ENCODE results near the gene ANKS1B.

The ANKS1B gene

GRCh38 chr12:99154216-99154982 is 830.3 kb downstream of the ANKS1B start:
- ATAC-seq, result peak; percentile 64
- TF ChIP-seq, protein P1, sequence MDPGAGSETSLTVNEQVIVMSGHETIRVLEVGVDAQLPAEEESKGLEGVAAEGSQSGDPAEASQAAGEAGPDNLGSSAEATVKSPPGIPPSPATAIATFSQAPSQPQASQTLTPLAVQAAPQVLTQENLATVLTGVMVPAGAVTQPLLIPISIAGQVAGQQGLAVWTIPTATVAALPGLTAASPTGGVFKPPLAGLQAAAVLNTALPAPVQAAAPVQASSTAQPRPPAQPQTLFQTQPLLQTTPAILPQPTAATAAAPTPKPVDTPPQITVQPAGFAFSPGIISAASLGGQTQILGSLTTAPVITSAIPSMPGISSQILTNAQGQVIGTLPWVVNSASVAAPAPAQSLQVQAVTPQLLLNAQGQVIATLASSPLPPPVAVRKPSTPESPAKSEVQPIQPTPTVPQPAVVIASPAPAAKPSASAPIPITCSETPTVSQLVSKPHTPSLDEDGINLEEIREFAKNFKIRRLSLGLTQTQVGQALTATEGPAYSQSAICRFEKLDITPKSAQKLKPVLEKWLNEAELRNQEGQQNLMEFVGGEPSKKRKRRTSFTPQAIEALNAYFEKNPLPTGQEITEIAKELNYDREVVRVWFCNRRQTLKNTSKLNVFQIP (CRISPR knock-in tag; IDR thresholded peaks at IDR 0.05; ENCODE audit: borderline replicate concordance, low read depth), result no peak
- TF ChIP-seq TCF4 (CRISPR knock-in tag; IDR thresholded peaks at IDR 0.05; ENCODE audit: borderline replicate concordance), result no peak
- TF ChIP-seq, protein P2, sequence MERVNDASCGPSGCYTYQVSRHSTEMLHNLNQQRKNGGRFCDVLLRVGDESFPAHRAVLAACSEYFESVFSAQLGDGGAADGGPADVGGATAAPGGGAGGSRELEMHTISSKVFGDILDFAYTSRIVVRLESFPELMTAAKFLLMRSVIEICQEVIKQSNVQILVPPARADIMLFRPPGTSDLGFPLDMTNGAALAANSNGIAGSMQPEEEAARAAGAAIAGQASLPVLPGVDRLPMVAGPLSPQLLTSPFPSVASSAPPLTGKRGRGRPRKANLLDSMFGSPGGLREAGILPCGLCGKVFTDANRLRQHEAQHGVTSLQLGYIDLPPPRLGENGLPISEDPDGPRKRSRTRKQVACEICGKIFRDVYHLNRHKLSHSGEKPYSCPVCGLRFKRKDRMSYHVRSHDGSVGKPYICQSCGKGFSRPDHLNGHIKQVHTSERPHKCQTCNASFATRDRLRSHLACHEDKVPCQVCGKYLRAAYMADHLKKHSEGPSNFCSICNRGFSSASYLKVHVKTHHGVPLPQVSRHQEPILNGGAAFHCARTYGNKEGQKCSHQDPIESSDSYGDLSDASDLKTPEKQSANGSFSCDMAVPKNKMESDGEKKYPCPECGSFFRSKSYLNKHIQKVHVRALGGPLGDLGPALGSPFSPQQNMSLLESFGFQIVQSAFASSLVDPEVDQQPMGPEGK (CRISPR knock-in tag; IDR thresholded peaks at IDR 0.05; ENCODE audit: borderline replicate concordance), result no peak
- TF ChIP-seq CREB5 (CRISPR knock-in tag; IDR thresholded peaks at IDR 0.05; ENCODE audit: low read depth), result no peak

DNA sequence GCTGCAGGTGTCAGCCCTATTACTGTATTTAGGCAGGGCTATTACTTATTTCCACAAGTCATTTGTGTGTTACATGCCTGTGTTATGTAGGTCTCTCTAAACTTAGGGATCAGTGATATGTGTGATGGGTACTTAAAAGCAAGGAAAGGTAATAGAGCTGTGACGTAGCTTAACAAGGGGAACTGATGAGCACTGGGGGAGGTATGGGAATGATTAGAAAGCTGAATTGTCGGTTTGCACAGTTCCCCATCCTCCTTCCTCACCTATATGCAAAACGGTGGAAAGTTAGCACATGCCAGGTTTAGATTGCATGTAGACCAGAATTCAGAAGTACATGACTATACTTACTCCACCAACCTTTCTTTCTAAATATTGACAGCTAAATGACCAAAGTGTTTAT is 831.4 kb downstream of the ANKS1B start:
- TF ChIP-seq TCF4 (CRISPR knock-in tag; IDR thresholded peaks at IDR 0.05; ENCODE audit: borderline replicate concordance) (no peak), ESRRG (CRISPR knock-in tag; IDR thresholded peaks at IDR 0.05) (no peak), ZNF70 (CRISPR knock-in tag; IDR thresholded peaks at IDR 0.05) (no peak), ZNF8 (CRISPR knock-in tag; IDR thresholded peaks at IDR 0.05) (no peak), GLIS3 (CRISPR knock-in tag; IDR thresholded peaks at IDR 0.05) (no peak), OSR1 (CRISPR knock-in tag; IDR thresholded peaks at IDR 0.05) (no peak), ZFP3 (CRISPR knock-in tag; IDR thresholded peaks at IDR 0.05) (no peak), TOX (CRISPR knock-in tag; IDR thresholded peaks at IDR 0.05; ENCODE audit: borderline replicate concordance) (no peak), BACH2 (CRISPR knock-in tag; IDR thresholded peaks at IDR 0.05; ENCODE audit: borderline replicate concordance) (no peak), CREB5 (CRISPR knock-in tag; IDR thresholded peaks at IDR 0.05; ENCODE audit: low read depth) (no peak), SNAI2 (CRISPR knock-in tag; IDR thresholded peaks at IDR 0.05) (no peak), ISL1 (CRISPR knock-in tag; IDR thresholded peaks at IDR 0.05) (no peak), ZNF565 (CRISPR knock-in tag; conservative IDR thresholded peaks at IDR 0.05; ENCODE audit: low read depth) (no peak), ZFP30 (CRISPR knock-in tag; IDR thresholded peaks at IDR 0.05) (no peak), RARB (CRISPR knock-in tag; IDR thresholded peaks at IDR 0.05) (no peak), CSDC2 (CRISPR knock-in tag; IDR thresholded peaks at IDR 0.05) (no peak), ZC3H10 (CRISPR knock-in tag; IDR thresholded peaks at IDR 0.05) (no peak)
- TF ChIP-seq, protein P3, sequence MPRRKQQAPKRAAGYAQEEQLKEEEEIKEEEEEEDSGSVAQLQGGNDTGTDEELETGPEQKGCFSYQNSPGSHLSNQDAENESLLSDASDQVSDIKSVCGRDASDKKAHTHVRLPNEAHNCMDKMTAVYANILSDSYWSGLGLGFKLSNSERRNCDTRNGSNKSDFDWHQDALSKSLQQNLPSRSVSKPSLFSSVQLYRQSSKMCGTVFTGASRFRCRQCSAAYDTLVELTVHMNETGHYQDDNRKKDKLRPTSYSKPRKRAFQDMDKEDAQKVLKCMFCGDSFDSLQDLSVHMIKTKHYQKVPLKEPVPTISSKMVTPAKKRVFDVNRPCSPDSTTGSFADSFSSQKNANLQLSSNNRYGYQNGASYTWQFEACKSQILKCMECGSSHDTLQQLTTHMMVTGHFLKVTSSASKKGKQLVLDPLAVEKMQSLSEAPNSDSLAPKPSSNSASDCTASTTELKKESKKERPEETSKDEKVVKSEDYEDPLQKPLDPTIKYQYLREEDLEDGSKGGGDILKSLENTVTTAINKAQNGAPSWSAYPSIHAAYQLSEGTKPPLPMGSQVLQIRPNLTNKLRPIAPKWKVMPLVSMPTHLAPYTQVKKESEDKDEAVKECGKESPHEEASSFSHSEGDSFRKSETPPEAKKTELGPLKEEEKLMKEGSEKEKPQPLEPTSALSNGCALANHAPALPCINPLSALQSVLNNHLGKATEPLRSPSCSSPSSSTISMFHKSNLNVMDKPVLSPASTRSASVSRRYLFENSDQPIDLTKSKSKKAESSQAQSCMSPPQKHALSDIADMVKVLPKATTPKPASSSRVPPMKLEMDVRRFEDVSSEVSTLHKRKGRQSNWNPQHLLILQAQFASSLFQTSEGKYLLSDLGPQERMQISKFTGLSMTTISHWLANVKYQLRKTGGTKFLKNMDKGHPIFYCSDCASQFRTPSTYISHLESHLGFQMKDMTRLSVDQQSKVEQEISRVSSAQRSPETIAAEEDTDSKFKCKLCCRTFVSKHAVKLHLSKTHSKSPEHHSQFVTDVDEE (CRISPR knock-in tag; IDR thresholded peaks at IDR 0.05), result no peak
- TF ChIP-seq, protein P2 (CRISPR knock-in tag; IDR thresholded peaks at IDR 0.05; ENCODE audit: borderline replicate concordance), result no peak
- TF ChIP-seq, protein P1 (CRISPR knock-in tag; IDR thresholded peaks at IDR 0.05; ENCODE audit: borderline replicate concordance, low read depth), result no peak

More for the DNA sequence above, 831.4 kb downstream of the ANKS1B start:
- ATAC-seq, result no peak
